Ascending aorta (tissue), 2 donors: ENCODE results near the gene TEX52. TPM values are rescaled to one million over a fixed set of nuclear protein-coding genes. Genes with fewer than 3 reads are reported as not detected.

ENCODE experiments used
- DNase-seq, 2 donors: peaks; one replicate each; pipeline ENCODE4 v3.0.0-alpha.2; 2019; ENCODE audit warnings: low spot score in 2 of 2
- H3K27ac ChIP-seq, 2 donors: fragments of 200-600 bp; sonication (generic); one replicate each; pipeline ENCODE4 v1.5.1; 2016 to 2017; ENCODE audit warnings: mild to moderate bottlenecking in 1 of 2
- H3K27me3 ChIP-seq: fragments of 200-600 bp; sonication (generic); one replicate; pipeline ENCODE4 v1.5.1; 2017
- H3K36me3 ChIP-seq, 2 donors: fragments of 200-600 bp; sonication (generic); one replicate each; pipeline ENCODE4 v1.5.1; 2016
- H3K4me1 ChIP-seq, 2 donors: fragments of 200-600 bp; sonication (generic); one replicate each; pipeline ENCODE4 v1.5.1; 2016 to 2017; ENCODE audit warnings: mild to moderate bottlenecking in 1 of 2
- H3K4me3 ChIP-seq, 2 donors: fragments of 200-600 bp; sonication (generic); one replicate each; pipeline ENCODE4 v1.5.1; 2016 to 2017; ENCODE audit warnings: mild to moderate bottlenecking in 1 of 2
- H3K9me3 ChIP-seq, 2 donors: fragments of 200-600 bp; sonication (generic); one replicate each; pipeline ENCODE4 v1.5.1; 2016
- intact Hi-C: fragments of 100-400 bp; cut with DNase I; formaldehyde crosslinking; loops from one replicate; pipeline ENCODE4 v1.15.1; 2023
- total RNA-seq: library from RNA; depleted of rRNA; stranded (reverse); fragments of >200 nt; gene quantifications from one replicate; pipeline ENCODE4 v1.1.0, GENCODE V29; 2016
- TF ChIP-seq, protein P1 (sequence below), 3 experiments: fragments of 200-600 bp in 2 of 3; fragments of 450-650 bp in 1 of 3; sonication (generic) in 2 of 3; IDR thresholded peaks; one replicate each; pipeline ENCODE4 v1.5.1; 2016 to 2019; ENCODE audit warnings: antibody characterized with exemption in 3 of 3, mild to moderate bottlenecking in 1 of 3, moderate library complexity in 1 of 3

Gene TEX52
- total RNA-seq, 1 donor from 2014 or later, result not detected

DNA sequence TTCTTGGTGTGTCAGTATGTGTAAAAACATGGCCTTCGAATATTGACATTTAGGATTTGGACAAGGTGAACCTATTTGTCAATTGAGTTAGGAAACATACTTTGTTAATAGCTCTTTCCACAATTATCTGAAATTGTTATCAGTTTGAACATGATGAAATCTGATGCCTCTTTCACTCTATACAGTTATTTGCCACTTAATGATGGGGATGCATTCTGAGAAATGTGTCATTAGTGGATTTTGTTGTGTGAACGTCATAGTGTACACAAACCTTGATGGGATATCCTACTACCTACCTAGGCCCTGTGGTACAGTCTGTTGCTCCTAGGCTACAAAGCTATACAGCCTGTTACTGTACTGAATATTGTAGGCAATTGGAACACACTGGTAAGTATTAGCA is 38.7 kb upstream of the TEX52 start:
- Histone ChIP-seq H3K36me3 (no peaks in the 10 kb centered on the region), H3K27ac (no peak overlapping the region), H3K4me1 (peaks cover 0 to 28% of the 10 kb centered on the region in 2 donors), H3K27me3 (no peaks in the 10 kb centered on the region), H3K9me3 (no peaks in the 10 kb centered on the region), H3K4me3 (no peak overlapping the region)
- TF ChIP-seq, protein P1, sequence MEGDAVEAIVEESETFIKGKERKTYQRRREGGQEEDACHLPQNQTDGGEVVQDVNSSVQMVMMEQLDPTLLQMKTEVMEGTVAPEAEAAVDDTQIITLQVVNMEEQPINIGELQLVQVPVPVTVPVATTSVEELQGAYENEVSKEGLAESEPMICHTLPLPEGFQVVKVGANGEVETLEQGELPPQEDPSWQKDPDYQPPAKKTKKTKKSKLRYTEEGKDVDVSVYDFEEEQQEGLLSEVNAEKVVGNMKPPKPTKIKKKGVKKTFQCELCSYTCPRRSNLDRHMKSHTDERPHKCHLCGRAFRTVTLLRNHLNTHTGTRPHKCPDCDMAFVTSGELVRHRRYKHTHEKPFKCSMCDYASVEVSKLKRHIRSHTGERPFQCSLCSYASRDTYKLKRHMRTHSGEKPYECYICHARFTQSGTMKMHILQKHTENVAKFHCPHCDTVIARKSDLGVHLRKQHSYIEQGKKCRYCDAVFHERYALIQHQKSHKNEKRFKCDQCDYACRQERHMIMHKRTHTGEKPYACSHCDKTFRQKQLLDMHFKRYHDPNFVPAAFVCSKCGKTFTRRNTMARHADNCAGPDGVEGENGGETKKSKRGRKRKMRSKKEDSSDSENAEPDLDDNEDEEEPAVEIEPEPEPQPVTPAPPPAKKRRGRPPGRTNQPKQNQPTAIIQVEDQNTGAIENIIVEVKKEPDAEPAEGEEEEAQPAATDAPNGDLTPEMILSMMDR (IDR thresholded peaks at IDR 0.05), result no peak
- DNase-seq, result no peak
- intact Hi-C loops, result loop anchor here (10.0 kb wide), 2 partner anchors 359 to 1379 kb away; partner anchors contain the start of gene CCND2

DNA sequence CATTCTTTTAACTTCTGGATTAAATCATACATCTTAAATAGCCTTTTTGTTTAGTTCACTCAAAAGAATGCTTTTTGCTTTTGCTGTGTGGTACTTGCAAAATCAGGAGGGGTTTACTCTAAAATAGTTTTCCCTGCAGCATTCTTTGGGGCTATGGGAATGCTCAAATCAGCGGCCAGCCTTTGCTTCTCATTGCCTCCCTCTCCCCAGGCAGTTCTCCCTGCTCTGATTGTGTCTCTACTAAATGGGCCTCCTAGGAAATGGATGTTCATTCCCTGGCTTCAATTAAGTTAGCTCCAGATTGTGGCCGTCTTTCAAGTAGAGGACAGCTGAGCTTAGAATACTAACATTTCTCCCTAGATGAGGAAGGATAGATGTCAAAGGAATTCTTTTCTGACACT is 38.2 kb upstream of the TEX52 start:
- DNase-seq, result no peak
- intact Hi-C loops, result loop anchor here (10.0 kb wide), 2 partner anchors 360 to 1380 kb away; partner anchors contain the start of gene CCND2
- H3K36me3 ChIP-seq, result no peaks in the 10 kb centered on the region
- no peak overlapping the region for H3K27ac ChIP-seq
- TF ChIP-seq, protein P1 (IDR thresholded peaks at IDR 0.05), result no peak
- H3K9me3 ChIP-seq, result no peaks in the 10 kb centered on the region
- no peaks in the 10 kb centered on the region for H3K27me3 ChIP-seq
- H3K4me3 ChIP-seq, result no peak overlapping the region
- H3K4me1 ChIP-seq, result peaks cover 0 to 30% of the 10 kb centered on the region in 2 donors

DNA sequence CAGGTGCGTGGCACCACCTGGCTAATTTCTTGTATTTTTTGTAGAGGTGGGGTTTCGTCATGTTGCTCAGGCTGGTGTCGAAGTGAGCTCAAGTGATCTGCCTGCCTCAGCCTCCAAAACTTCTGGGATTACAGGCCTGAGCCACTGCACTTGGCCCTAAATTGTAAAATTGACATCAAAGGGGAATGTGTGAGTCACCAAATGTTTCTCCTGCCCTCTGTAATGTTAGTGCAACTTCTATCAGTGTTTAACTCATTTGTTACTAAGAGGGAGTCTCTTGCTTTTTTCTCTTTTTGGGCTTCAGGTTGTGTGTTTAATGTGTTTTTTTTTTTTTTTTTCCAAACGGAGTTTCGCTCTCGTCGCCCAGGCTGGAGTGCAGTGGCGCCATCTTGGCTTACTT is 36.2 kb upstream of the TEX52 start:
- peaks cover 0 to 32% of the 10 kb centered on the region in 2 donors for H3K4me1 ChIP-seq
- DNase-seq, result peak in 1 of 2 donors; percentile 76
- H3K27ac ChIP-seq, result peak overlapping the region; percentile 31 to 46
- H3K36me3 ChIP-seq, result no peaks in the 10 kb centered on the region
- peak overlapping the region in 1 of 2 donors; percentile 93 for H3K4me3 ChIP-seq
- no peaks in the 10 kb centered on the region for H3K27me3 ChIP-seq
- H3K9me3 ChIP-seq, result no peaks in the 10 kb centered on the region
- TF ChIP-seq, protein P1 (IDR thresholded peaks at IDR 0.05), result no peak
- intact Hi-C loops, result loop anchor here (10.0 kb wide), 2 partner anchors 362 to 1382 kb away; partner anchors contain the start of gene CCND2

DNA sequence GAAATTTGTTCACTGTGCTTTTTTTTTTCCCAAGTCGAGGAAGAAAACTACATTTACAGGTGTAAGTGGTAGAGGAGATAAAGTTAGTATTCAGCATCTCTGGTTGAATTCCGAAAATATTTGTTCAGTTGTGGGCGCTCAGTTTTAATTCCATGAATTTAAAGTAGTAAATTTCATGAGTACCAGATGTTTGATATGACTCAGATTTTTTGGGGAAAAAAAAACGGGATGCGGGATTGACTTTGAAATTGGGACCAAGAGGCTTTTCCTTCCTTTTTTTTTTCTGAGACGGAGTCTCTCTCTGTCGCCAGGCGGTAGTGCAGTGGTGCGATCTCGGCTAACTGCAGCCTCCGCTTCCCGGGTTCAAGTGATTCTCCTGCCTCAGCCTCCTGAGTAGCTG is 35.4 kb upstream of the TEX52 start:
- TF ChIP-seq, protein P1 (IDR thresholded peaks at IDR 0.05), result no peak
- Histone ChIP-seq H3K27ac (peak overlapping the region; percentile 31 to 46), H3K9me3 (no peaks in the 10 kb centered on the region), H3K36me3 (no peaks in the 10 kb centered on the region), H3K4me3 (peak overlapping the region; percentile 62 to 93), H3K4me1 (peaks cover 0 to 32% of the 10 kb centered on the region in 2 donors), H3K27me3 (no peaks in the 10 kb centered on the region)
- intact Hi-C loops, result loop anchor here (10.0 kb wide), 2 partner anchors 363 to 1383 kb away; partner anchors contain the start of gene CCND2
- DNase-seq, result no peak

DNA sequence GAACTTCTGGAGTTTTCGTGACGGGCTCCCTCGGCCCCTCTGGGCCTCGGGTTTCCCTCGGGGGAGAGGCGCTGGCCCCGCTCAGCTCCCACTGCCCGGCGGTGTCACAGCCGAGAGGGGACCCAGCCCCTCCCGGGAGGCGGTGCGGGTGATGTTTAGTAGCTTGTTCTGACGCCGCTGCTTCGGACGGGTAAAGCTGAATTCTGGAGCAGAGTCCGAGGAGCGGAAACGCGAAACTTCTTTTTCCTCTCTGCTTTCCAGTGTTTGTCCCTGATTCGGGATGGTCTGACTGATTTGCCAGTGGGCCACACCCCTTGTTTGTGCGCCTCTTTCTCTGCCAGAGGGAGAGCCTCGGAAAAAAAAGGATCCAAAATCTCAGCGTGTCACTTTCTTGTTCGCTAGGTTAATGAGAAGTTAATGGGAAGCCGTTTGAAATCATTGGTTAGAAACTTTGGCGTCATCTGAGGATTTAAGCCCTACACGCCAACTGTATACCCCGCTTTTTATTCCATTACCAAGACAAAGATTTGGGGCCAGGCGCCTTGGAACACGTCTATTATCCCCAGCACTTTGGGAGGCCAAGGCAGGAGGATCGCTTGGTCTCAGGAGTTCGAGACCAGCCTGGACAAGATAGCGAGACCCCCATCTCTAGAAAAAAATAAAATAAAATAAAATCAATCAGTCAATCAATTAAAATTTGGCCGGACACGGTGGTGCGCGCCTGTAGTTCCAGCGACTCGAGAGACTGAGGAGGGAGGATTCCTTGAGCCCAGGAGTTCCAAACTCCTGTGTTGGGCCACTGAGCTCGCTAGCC is 34.6 kb upstream of the TEX52 start:
- intact Hi-C loops, result loop anchor here (2.0 to 10.0 kb wide), 3 partner anchors 79 to 1383 kb away; partner anchors contain the start of genes CCND2 and ITFG2
- Histone ChIP-seq H3K36me3 (no peaks in the 10 kb centered on the region), H3K4me1 (peaks cover 0 to 31% of the 10 kb centered on the region in 2 donors), H3K27me3 (no peaks in the 10 kb centered on the region), H3K9me3 (no peaks in the 10 kb centered on the region), H3K4me3 (peak overlapping the region; percentile 62 to 93), H3K27ac (peak overlapping the region; percentile 94 to 97)
- TF ChIP-seq, protein P1 (IDR thresholded peaks at IDR 0.05), result no peak
- DNase-seq, result peak in 1 of 2 donors; percentile 79
